HCT116 (cell line): Measurements from ENCODE around the gene ENOPH1.

Experiments
- CEBPB ChIP-seq: IDR thresholded peaks from 2 replicates; pipeline ENCODE4 v1.6.1; 2012; ENCODE audit warnings: low read depth
- EZH2 ChIP-seq: fragments of 200-600 bp; sonication (generic); IDR thresholded peaks from 2 replicates; pipeline ENCODE4 v1.6.1; 2017; ENCODE audit warnings: antibody characterized with exemption, mixed run types
- POLR2A ChIP-seq: IDR thresholded peaks from 2 replicates; pipeline ENCODE4 v1.7.0; 2011; ENCODE audit warnings: borderline replicate concordance; ENCODE audit not compliant: insufficient read depth, insufficient read length; ENCODE audit errors: extremely low read depth
- POLR2AphosphoS5 ChIP-seq: IDR thresholded peaks from 2 replicates; pipeline ENCODE4 v1.6.1; 2011; ENCODE audit warnings: mild to moderate bottlenecking, low read depth, low read length, moderate library complexity
- RAD21 ChIP-seq: IDR thresholded peaks from 2 replicates; pipeline ENCODE4 v1.6.1; 2012; ENCODE audit warnings: low read depth, mild to moderate bottlenecking
- TCF7L2 ChIP-seq: IDR thresholded peaks from 2 replicates; pipeline ENCODE4 v1.7.0; 2011; ENCODE audit warnings: borderline replicate concordance, inconsistent platforms; ENCODE audit not compliant: insufficient read depth, insufficient read length; ENCODE audit errors: extremely low read depth
- YY1 ChIP-seq: IDR thresholded peaks from 2 replicates; pipeline ENCODE4 v1.6.1; 2011; ENCODE audit warnings: low read length, low read depth, moderate library complexity, mild to moderate bottlenecking; ENCODE audit not compliant: insufficient replicate concordance; ENCODE audit errors: extremely low read depth
- ZNF274 ChIP-seq: fragments of 200-500 bp; sonication (Bioruptor generic); IDR thresholded peaks from 2 replicates; pipeline ENCODE4 v1.6.1; 2014; ENCODE audit warnings: mild to moderate bottlenecking, low read depth, low read length, inconsistent platforms
- TF ChIP-seq, protein P1 (sequence below), 3 experiments: fragments of 200-600 bp in 1 of 3; sonication (generic) in 1 of 3; IDR thresholded peaks in 2 of 3; conservative IDR thresholded peaks in 1 of 3; 2 replicates each; pipeline ENCODE4 v1.5.1; 2012 to 2017; ENCODE audit warnings: low read depth in 2 of 3, low read length in 2 of 3, antibody characterized with exemption in 1 of 3, borderline replicate concordance in 1 of 3, control low read depth in 1 of 3, mild to moderate bottlenecking in 1 of 3, mixed read lengths in 1 of 3, mixed run types in 1 of 3, moderate library complexity in 1 of 3; ENCODE audit not compliant: insufficient read depth in 1 of 3
- TF ChIP-seq, protein P2 (sequence below): IDR thresholded peaks from 2 replicates; pipeline ENCODE4 v1.6.1; 2012; ENCODE audit warnings: low read depth

DNA sequence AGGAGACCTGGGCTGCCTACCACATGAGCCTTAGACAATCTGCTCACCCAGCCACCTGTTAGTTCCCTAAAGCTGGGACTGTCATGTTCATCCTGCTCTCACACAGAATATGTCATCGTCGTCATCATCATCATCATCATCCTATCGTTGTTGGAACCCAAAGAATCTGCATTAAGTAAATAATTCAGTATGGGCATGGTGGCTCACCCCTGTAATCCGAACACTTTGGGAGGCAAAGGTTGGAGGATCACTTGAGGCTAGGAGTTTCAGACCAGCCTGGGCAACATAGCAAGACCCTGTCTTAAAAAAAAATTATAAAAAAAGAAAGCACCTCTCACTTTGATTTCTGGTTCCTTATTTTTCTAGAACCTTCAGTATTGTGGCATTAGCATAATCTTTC lies 6.4 kb downstream of the ENOPH1 start:
- no peak for TF ChIP-seq TCF7L2
- no peak for TF ChIP-seq RAD21
- no peak for TF ChIP-seq YY1
- TF ChIP-seq, protein P1, sequence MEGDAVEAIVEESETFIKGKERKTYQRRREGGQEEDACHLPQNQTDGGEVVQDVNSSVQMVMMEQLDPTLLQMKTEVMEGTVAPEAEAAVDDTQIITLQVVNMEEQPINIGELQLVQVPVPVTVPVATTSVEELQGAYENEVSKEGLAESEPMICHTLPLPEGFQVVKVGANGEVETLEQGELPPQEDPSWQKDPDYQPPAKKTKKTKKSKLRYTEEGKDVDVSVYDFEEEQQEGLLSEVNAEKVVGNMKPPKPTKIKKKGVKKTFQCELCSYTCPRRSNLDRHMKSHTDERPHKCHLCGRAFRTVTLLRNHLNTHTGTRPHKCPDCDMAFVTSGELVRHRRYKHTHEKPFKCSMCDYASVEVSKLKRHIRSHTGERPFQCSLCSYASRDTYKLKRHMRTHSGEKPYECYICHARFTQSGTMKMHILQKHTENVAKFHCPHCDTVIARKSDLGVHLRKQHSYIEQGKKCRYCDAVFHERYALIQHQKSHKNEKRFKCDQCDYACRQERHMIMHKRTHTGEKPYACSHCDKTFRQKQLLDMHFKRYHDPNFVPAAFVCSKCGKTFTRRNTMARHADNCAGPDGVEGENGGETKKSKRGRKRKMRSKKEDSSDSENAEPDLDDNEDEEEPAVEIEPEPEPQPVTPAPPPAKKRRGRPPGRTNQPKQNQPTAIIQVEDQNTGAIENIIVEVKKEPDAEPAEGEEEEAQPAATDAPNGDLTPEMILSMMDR (IDR thresholded peaks at IDR 0.05 in 2 of 3, conservative IDR thresholded peaks at IDR 0.05 in 1 of 3; ENCODE audit: borderline replicate concordance in 1 of 3, insufficient read depth in 1 of 3, low read depth in 2 of 3, low read length in 2 of 3) = no peak
- TF ChIP-seq POLR2AphosphoS5 = no peak
- TF ChIP-seq ZNF274 = no peak
- TF ChIP-seq POLR2A = no peak
- TF ChIP-seq, protein P2, sequence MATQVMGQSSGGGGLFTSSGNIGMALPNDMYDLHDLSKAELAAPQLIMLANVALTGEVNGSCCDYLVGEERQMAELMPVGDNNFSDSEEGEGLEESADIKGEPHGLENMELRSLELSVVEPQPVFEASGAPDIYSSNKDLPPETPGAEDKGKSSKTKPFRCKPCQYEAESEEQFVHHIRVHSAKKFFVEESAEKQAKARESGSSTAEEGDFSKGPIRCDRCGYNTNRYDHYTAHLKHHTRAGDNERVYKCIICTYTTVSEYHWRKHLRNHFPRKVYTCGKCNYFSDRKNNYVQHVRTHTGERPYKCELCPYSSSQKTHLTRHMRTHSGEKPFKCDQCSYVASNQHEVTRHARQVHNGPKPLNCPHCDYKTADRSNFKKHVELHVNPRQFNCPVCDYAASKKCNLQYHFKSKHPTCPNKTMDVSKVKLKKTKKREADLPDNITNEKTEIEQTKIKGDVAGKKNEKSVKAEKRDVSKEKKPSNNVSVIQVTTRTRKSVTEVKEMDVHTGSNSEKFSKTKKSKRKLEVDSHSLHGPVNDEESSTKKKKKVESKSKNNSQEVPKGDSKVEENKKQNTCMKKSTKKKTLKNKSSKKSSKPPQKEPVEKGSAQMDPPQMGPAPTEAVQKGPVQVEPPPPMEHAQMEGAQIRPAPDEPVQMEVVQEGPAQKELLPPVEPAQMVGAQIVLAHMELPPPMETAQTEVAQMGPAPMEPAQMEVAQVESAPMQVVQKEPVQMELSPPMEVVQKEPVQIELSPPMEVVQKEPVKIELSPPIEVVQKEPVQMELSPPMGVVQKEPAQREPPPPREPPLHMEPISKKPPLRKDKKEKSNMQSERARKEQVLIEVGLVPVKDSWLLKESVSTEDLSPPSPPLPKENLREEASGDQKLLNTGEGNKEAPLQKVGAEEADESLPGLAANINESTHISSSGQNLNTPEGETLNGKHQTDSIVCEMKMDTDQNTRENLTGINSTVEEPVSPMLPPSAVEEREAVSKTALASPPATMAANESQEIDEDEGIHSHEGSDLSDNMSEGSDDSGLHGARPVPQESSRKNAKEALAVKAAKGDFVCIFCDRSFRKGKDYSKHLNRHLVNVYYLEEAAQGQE = no peak
- no peak for TF ChIP-seq EZH2
- no peak for TF ChIP-seq CEBPB
